Tibial nerve (tissue), 4 donors: ENCODE measurements around the gene PLCB1.

Experiments used
- CTCF ChIP-seq, 5 experiments: fragments of 200-600 bp in 3 of 5; fragments of 450-650 bp in 2 of 5; sonication (generic) in 3 of 5; IDR thresholded peaks; one replicate each; pipeline ENCODE4 v1.5.1; 2016 to 2019; ENCODE audit warnings: antibody characterized with exemption in 5 of 5, mild to moderate bottlenecking in 3 of 5, moderate library complexity in 2 of 5
- EP300 ChIP-seq, 2 donors: sonication (generic); formaldehyde crosslinking; IDR thresholded peaks; one replicate each; pipeline ENCODE4 v1.6.1; 2017; ENCODE audit warnings: antibody characterized with exemption in 2 of 2, mild to moderate bottlenecking in 1 of 2
- POLR2A ChIP-seq, 2 donors: fragments of 450-650 bp; IDR thresholded peaks; one replicate each; pipeline ENCODE4 v1.6.1; 2017; ENCODE audit warnings: antibody characterized with exemption in 2 of 2, mild to moderate bottlenecking in 2 of 2, moderate library complexity in 2 of 2

- TF ChIP-seq CTCF (IDR thresholded peaks at IDR 0.05) (no peak), POLR2A (IDR thresholded peaks at IDR 0.05) (no peak), EP300 (IDR thresholded peaks at IDR 0.05) (no peak)
Observed at GRCh38 chr20:8842525-8842924, 710.5 kb downstream of the PLCB1 start.
